ENCODE measurements around the gene AGR2.

DNA sequence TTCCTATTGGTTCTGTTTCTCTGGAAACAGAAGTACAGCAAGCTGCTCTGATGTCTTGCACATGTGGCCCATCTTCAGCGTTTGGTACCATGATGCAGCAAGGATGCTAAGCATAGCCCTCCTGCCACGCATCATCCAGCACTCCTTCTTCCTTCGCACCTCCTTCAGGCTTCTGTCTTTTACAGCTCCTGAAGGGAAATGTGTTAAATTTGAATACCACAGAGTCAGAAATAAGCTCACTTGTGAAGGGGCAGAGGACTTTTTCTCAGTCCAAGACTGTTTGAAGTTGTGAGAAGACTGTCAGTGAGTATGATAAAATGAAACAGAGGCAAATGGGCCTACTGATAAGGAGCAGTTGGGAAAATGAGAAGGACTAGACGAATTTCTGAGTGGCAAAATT, 30.5 kb downstream of the AGR2 start:
- TF ChIP-seq, protein P1, sequence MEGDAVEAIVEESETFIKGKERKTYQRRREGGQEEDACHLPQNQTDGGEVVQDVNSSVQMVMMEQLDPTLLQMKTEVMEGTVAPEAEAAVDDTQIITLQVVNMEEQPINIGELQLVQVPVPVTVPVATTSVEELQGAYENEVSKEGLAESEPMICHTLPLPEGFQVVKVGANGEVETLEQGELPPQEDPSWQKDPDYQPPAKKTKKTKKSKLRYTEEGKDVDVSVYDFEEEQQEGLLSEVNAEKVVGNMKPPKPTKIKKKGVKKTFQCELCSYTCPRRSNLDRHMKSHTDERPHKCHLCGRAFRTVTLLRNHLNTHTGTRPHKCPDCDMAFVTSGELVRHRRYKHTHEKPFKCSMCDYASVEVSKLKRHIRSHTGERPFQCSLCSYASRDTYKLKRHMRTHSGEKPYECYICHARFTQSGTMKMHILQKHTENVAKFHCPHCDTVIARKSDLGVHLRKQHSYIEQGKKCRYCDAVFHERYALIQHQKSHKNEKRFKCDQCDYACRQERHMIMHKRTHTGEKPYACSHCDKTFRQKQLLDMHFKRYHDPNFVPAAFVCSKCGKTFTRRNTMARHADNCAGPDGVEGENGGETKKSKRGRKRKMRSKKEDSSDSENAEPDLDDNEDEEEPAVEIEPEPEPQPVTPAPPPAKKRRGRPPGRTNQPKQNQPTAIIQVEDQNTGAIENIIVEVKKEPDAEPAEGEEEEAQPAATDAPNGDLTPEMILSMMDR (conservative IDR thresholded peaks at IDR 0.05; ENCODE audit: low read depth, low read length): no peak
- no peak for TF ChIP-seq POLR2A (IDR thresholded peaks at IDR 0.05; ENCODE audit: low read depth, low read length)
- TF ChIP-seq SMC3 (IDR thresholded peaks at IDR 0.05; ENCODE audit: low read depth, low read length): no peak
- TF ChIP-seq CEBPB (IDR thresholded peaks at IDR 0.05; ENCODE audit: low read depth, low read length): no peak
- no peak for TF ChIP-seq RFX5 (IDR thresholded peaks at IDR 0.05; ENCODE audit: low read depth, low read length)
